Keratinocyte (primary cell): ENCODE data around the gene TCERG1L. TPM values are rescaled to one million over a fixed set of nuclear protein-coding genes. Genes with fewer than 3 reads are reported as not detected.

Experiments
- DNase-seq: peaks from one replicate; pipeline ENCODE4 v3.0.0-alpha.2; 2011; ENCODE audit warnings: low read depth, missing footprints, low spot score
- FAIRE-seq: peaks from 2 replicates; lab custom pipeline; 2011; peaks lifted over from hg19 to GRCh38; lab: Jason Lieb, UNC
- H2AFZ ChIP-seq: 2 replicates; pipeline ENCODE4 v1.6.0; 2012; ENCODE audit warnings: low read length, control low read depth, inconsistent platforms; ENCODE audit not compliant: control insufficient read depth
- H3K27ac ChIP-seq: 2 replicates; pipeline ENCODE4 v1.5.1; 2011; ENCODE audit warnings: low read length; ENCODE audit not compliant: control insufficient read depth, insufficient read depth
- H3K27me3 ChIP-seq: 3 replicates; pipeline ENCODE4 v1.6.0; 2011; ENCODE audit warnings: low read length; ENCODE audit not compliant: control insufficient read depth, insufficient read depth; ENCODE audit errors: extremely low read depth
- H3K36me3 ChIP-seq, 2 experiments: 2 replicates in 1 of 2; 3 replicates in 1 of 2; pipeline ENCODE4 v1.5.1; 2011; ENCODE audit warnings: low read length in 2 of 2, mild to moderate bottlenecking in 1 of 2; ENCODE audit not compliant: control insufficient read depth in 2 of 2, insufficient read depth in 2 of 2; ENCODE audit errors: extremely low read depth in 1 of 2
- H3K4me1 ChIP-seq: 3 replicates; pipeline ENCODE4 v1.5.1; 2011; ENCODE audit warnings: low read length; ENCODE audit not compliant: control insufficient read depth, insufficient read depth; ENCODE audit errors: extremely low read depth
- H3K4me2 ChIP-seq: 3 replicates; pipeline ENCODE4 v1.6.0; 2011; ENCODE audit warnings: low read depth, low read length; ENCODE audit not compliant: control insufficient read depth, insufficient read depth; ENCODE audit errors: extremely low read depth
- H3K4me3 ChIP-seq, 3 experiments: fragments of 200-600 bp in 1 of 3; sonication (generic) in 1 of 3; 2 replicates in 2 of 3; 3 replicates in 1 of 3; pipeline ENCODE4 v1.5.1; 2011 to 2016; ENCODE audit warnings: low read length in 3 of 3, mild to moderate bottlenecking in 3 of 3, control low read depth in 2 of 3, inconsistent platforms in 1 of 3, low read depth in 1 of 3, mixed read lengths in 1 of 3, mixed run types in 1 of 3, moderate library complexity in 1 of 3; ENCODE audit not compliant: control insufficient read depth in 2 of 3, insufficient read depth in 2 of 3; ENCODE audit errors: extremely low read depth in 1 of 3
- H3K79me2 ChIP-seq: 2 replicates; pipeline ENCODE4 v1.6.0; 2012; ENCODE audit warnings: low read length; ENCODE audit not compliant: control insufficient read depth, insufficient read depth
- H3K9ac ChIP-seq: 3 replicates; pipeline ENCODE4 v1.6.0; 2011; ENCODE audit warnings: low read length; ENCODE audit not compliant: control insufficient read depth, insufficient read depth; ENCODE audit errors: extremely low read depth
- H3K9me1 ChIP-seq: 3 replicates; pipeline ENCODE4 v1.6.0; 2011; ENCODE audit warnings: low read length; ENCODE audit not compliant: control insufficient read depth, insufficient read depth; ENCODE audit errors: extremely low read depth
- H3K9me3 ChIP-seq: 2 replicates; pipeline ENCODE4 v1.5.1; 2012; ENCODE audit warnings: low read depth, low read length; ENCODE audit not compliant: control insufficient read depth
- H4K20me1 ChIP-seq: 3 replicates; pipeline ENCODE4 v1.6.0; 2011; ENCODE audit warnings: low read length; ENCODE audit not compliant: control insufficient read depth, insufficient read depth; ENCODE audit errors: extremely low read depth
- CTCF ChIP-seq, 3 experiments: IDR thresholded peaks in 1 of 3; conservative IDR thresholded peaks in 1 of 3; optimal IDR thresholded peaks in 1 of 3; 2 replicates in 2 of 3; 3 replicates in 1 of 3; pipeline versions ENCODE3 to v1.5.1; 2011; ENCODE audit warnings: low read length in 3 of 3, mild to moderate bottlenecking in 3 of 3, moderate library complexity in 2 of 3, control low read depth in 1 of 3, inconsistent platforms in 1 of 3; ENCODE audit not compliant: insufficient read depth in 2 of 3; ENCODE audit errors: extremely low read depth in 1 of 3
- EZH2 ChIP-seq: IDR thresholded peaks from one replicate; pipeline ENCODE4 v1.6.1; 2012; ENCODE audit warnings: inconsistent platforms, mild to moderate bottlenecking, low read length, moderate library complexity
- dilution Hi-C: fragments of 300-500 bp; cut with MboI; formaldehyde crosslinking; loops from one replicate; pipeline ENCODE4 v1.7.0; 2020; ENCODE audit warnings: low sequenced_read_pairs; ENCODE audit not compliant: extremely low pct_ligation_motif_present
- polyA plus RNA-seq, 5 experiments: library from polyadenylated mRNA; depleted of rRNA in 3 of 5; stranded (reverse) in 3 of 5; stranded (forward) in 1 of 5; unstranded in 1 of 5; fragments of >200 nt; gene quantifications; 1 replicate in 1 of 5; 2 replicates in 3 of 5; 3 replicates in 1 of 5; pipeline versions ENCODE4 v1.2.1 to v1.2.3, GENCODE V29; 2011 to 2012; ENCODE audit warnings: missing spikeins in 2 of 5, low read depth in 1 of 5, low replicate concordance in 1 of 5

TCERG1L gene
- polyA plus RNA-seq, 1 donor (not counting 4 experiments of a cell fraction or from before 2014, with no cell fraction given), result not detected

GRCh38 chr10:131174211-131174565 lies 137.3 kb downstream of the TCERG1L start:
- Histone ChIP-seq H4K20me1 (no peaks in the 10 kb centered on the region), H2AFZ (no peak overlapping the region), H3K36me3 (no peaks in the 10 kb centered on the region), H3K4me3 (no peak overlapping the region), H3K4me2 (no peak overlapping the region), H3K27me3 (no peaks in the 10 kb centered on the region), H3K27ac (no peak overlapping the region), H3K79me2 (no peaks in the 10 kb centered on the region), H3K9me1 (no peaks in the 10 kb centered on the region), H3K9ac (no peak overlapping the region), H3K9me3 (peaks cover 30% of the 10 kb centered on the region), H3K4me1 (no peaks in the 10 kb centered on the region)
- FAIRE-seq (no peak), DNase-seq (no peak)
- TF ChIP-seq EZH2 (no peak), CTCF (optimal IDR thresholded peaks at IDR 0.05 in 1 of 3, IDR thresholded peaks at IDR 0.05 in 1 of 3, conservative IDR thresholded peaks at IDR 0.05 in 1 of 3; ENCODE audit: extremely low read depth in 1 of 3, insufficient read depth in 2 of 3, low read length in 3 of 3) (no peak)
- dilution Hi-C loops, result no loop called here

- Histone ChIP-seq H3K79me2 (no peaks in the 10 kb centered on the region), H3K9me1 (no peaks in the 10 kb centered on the region), H3K4me3 (no peak overlapping the region), H3K27ac (no peak overlapping the region), H3K36me3 (no peaks in the 10 kb centered on the region), H3K27me3 (no peaks in the 10 kb centered on the region), H3K9ac (no peak overlapping the region), H2AFZ (no peak overlapping the region), H3K4me1 (no peaks in the 10 kb centered on the region), H4K20me1 (no peaks in the 10 kb centered on the region), H3K9me3 (peaks cover 30% of the 10 kb centered on the region), H3K4me2 (no peak overlapping the region)
- DNase-seq (no peak), FAIRE-seq (no peak)
- dilution Hi-C loops, result no loop called here
- TF ChIP-seq CTCF (optimal IDR thresholded peaks at IDR 0.05 in 1 of 3, IDR thresholded peaks at IDR 0.05 in 1 of 3, conservative IDR thresholded peaks at IDR 0.05 in 1 of 3; ENCODE audit: extremely low read depth in 1 of 3, insufficient read depth in 2 of 3, low read length in 3 of 3) (no peak), EZH2 (no peak)
Observed at GRCh38 chr10:131173484-131174210, 137.9 kb downstream of the TCERG1L start.
